ENCODE measurements around the gene USP15.

DNA sequence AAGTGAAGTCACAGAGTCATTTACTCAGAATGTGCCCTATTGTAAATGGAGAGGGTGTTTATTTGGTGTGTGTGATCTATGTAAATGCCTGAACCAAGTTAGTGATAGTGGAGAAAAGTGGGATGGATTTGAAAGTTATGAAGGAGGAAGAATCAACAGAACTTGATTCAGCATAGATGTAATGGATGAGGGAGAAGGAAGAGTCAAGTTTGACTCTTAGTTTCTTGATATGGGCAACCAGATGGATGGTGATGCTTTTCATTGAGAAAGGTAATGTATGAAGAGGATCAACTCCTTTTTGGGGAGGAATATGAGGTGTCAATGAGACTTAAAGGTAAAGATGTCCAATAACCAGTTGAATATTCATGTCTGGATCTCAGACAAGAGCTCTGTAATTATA, 199.8 kb downstream of the USP15 start:
- no peak for TF ChIP-seq EZH2 (IDR thresholded peaks at IDR 0.05; ENCODE audit: low read depth)
- TF ChIP-seq, protein P1, sequence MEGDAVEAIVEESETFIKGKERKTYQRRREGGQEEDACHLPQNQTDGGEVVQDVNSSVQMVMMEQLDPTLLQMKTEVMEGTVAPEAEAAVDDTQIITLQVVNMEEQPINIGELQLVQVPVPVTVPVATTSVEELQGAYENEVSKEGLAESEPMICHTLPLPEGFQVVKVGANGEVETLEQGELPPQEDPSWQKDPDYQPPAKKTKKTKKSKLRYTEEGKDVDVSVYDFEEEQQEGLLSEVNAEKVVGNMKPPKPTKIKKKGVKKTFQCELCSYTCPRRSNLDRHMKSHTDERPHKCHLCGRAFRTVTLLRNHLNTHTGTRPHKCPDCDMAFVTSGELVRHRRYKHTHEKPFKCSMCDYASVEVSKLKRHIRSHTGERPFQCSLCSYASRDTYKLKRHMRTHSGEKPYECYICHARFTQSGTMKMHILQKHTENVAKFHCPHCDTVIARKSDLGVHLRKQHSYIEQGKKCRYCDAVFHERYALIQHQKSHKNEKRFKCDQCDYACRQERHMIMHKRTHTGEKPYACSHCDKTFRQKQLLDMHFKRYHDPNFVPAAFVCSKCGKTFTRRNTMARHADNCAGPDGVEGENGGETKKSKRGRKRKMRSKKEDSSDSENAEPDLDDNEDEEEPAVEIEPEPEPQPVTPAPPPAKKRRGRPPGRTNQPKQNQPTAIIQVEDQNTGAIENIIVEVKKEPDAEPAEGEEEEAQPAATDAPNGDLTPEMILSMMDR (conservative IDR thresholded peaks at IDR 0.05), result no peak

All from PC-9 (cell line).